GM12891 (cell line): ENCODE measurements around the gene PGC.
A peak's percentile ranks its signal among the peaks of the same experiment; 100 is the strongest.
"Not testable (repeated sequence)": the region's sequence is repeated elsewhere in the genome, so short reads cannot be mapped to it uniquely, and the experiment has no call there.

Source experiments
- DNase-seq: peaks from one replicate; pipeline ENCODE4 v3.0.0; 2011; ENCODE audit warnings: low spot score; ENCODE audit not compliant: insufficient read length
- FAIRE-seq: peaks from 2 replicates; lab custom pipeline; 2011; peaks lifted over from hg19 to GRCh38; lab: Jason Lieb, UNC
- PAX5 ChIP-seq: IDR thresholded peaks from 2 replicates; pipeline ENCODE4 v1.6.1; 2011; ENCODE audit warnings: low read length, moderate library complexity, mild to moderate bottlenecking; ENCODE audit not compliant: insufficient read depth, severe bottlenecking
- POLR2A ChIP-seq: IDR thresholded peaks from 2 replicates; pipeline ENCODE4 v1.6.1; 2011; ENCODE audit warnings: low read depth, low read length, control low read depth
- POLR2AphosphoS5 ChIP-seq: IDR thresholded peaks from 2 replicates; pipeline ENCODE4 v1.6.1; 2011; ENCODE audit warnings: low read depth, low read length, control low read depth
- POU2F2 ChIP-seq: IDR thresholded peaks from 2 replicates; pipeline ENCODE4 v1.6.1; 2011; ENCODE audit warnings: low read depth, mild to moderate bottlenecking, control low read depth, low read length, moderate library complexity
- SPI1 ChIP-seq: IDR thresholded peaks from 2 replicates; pipeline ENCODE4 v1.6.1; 2011; ENCODE audit warnings: low read depth, low read length, control low read depth
- TAF1 ChIP-seq: IDR thresholded peaks from 2 replicates; pipeline ENCODE4 v1.6.1; 2011; ENCODE audit warnings: low read depth, low read length, control low read depth

The PGC gene

DNA sequence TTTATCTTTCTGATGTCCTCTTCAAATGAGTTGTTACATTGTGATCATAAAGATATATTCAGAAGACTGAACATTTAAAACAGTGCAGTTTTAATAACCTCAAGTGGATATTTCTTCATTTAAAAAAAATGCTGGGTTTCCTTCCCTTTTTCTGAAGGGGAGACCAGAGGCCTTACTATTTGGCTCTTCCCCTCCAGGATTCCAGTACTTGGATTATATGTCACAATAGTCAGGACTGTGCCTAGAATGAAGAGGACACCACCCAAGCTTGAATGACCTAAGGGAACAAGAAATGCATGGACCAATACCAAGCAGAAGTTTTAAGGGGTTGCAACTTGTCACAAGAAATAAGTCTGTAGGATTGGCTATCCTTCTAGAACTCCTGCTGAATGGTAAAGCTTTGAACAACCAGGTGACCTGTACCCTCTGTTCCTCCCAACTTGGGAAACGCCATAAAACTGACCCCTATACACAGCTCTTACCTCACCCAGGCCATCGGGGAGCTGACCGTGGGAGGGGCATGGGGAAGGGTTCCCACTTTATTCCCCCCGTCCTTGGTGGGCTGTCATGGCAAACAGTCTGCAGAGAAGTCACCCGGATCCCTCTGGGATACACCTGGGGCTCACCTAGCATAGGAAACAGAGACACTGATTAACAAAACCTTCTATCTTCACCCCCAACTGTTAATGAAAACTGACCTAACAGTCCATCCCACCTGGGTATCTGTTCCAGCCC is 30.5 kb upstream of the PGC start:
- DNase-seq (no peak), FAIRE-seq (no peak)

DNA sequence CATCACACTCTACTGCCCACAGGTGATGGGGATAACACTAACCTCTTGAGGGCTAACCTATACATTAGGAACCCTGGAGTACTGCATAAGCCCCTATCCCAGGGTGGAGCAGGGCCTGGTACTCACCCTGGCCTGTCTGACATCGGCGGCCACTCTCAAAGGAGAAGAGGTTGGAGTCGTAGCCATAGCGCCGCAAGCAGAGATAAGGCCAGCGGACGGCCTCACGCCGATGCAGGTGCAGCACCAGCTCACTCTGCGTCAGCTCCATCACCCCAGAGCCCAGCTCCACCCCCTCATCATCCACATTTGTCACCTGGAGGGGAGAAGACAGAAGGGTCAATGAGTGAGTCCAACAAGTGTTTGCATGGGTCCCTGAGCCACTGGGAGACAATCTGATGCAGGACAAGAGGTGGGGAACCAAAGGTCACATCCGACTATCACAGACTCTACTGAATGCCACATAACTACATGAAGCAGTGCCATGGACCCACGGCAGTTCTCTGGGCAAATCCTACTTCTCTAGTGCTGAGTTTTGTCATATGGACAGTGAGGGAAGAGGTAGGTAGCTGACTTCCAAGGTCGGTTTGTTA is 28.2 kb upstream of the PGC start:
- DNase-seq (no peak), FAIRE-seq (peak; percentile 26)
- TF ChIP-seq SPI1 (no peak), PAX5 (no peak), POLR2AphosphoS5 (no peak), POU2F2 (no peak), POLR2A (no peak), TAF1 (no peak)

More for the DNA sequence above, 30.5 kb upstream of the PGC start:
- TF ChIP-seq PAX5 (no peak), POLR2A (no peak), POLR2AphosphoS5 (no peak), TAF1 (no peak), SPI1 (no peak), POU2F2 (no peak)

DNA sequence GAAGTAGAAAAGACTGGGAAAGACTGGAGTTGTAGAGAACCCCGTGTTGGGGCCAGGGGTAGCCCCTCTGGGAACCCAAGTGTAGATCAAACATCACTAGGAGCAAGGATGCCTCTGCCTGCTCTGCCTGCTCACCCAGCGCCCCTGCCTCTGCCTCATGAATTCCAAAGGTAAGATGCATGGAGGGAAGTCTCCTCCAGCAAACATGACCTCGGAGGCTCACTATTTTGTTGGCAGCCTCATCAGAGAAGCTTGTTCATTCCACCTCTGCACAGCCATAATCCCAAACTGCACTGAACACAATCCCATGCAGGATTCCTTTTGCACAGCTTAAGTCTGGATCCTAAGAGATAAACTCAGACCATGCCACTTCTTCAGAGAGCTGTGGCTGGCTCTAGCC is 27.6 kb upstream of the PGC start:
- TF ChIP-seq PAX5, result no peak
- no peak for TF ChIP-seq POLR2AphosphoS5
- TF ChIP-seq POU2F2, result no peak
- TF ChIP-seq POLR2A, result no peak
- no peak for TF ChIP-seq SPI1
- no peak for TF ChIP-seq TAF1
- FAIRE-seq, result no peak

DNA sequence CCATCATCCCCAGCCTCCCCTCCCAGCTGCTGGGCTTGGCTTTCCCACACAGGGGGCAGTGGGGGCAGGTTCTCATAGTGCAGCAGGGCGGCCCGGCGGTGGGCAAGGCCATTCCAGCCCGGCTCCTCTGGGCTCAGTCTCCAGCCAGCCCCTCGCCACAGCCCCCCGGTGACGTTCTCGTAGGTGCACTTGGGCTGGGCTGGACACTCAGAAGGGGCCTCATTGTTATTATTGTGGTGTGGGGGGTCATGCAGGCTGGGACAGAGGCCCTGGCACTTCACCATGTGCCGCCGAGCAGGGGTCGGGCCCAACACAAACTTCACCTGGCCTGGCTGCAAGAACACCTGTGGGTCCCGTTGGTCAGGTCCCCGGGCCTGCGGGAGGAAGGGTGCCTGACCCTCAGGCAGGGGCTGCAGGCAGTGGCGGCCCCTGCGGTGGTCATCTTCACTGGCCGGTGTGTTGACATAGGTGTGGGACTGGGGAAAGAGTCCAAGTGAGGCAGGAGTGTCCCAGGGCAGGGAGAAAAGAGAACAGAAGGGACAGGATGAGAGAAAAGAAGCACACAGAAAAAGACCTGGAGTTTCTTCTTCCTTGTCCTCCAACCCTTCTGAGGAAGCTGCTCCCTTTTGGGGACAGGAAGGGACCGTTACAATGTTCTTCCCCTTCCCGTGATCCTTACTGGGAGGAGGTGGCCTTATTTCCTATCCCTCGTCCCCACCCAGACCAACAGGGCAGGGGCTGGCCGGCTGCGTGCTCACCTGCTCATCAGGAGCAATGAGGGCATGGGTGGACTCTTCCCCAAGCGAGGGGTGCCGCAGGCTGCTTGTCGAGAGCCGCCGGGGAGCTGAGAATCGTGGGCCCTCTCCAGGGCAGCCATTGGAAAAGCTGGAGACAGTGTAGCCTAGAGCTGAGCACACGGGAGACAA is 24.1 kb upstream of the PGC start:
- TF ChIP-seq POU2F2 (no peak), SPI1 (no peak)
- FAIRE-seq, result no peak
- DNase-seq, result no peak

More for the DNA sequence above, 27.6 kb upstream of the PGC start:
- DNase-seq, result no peak

DNA sequence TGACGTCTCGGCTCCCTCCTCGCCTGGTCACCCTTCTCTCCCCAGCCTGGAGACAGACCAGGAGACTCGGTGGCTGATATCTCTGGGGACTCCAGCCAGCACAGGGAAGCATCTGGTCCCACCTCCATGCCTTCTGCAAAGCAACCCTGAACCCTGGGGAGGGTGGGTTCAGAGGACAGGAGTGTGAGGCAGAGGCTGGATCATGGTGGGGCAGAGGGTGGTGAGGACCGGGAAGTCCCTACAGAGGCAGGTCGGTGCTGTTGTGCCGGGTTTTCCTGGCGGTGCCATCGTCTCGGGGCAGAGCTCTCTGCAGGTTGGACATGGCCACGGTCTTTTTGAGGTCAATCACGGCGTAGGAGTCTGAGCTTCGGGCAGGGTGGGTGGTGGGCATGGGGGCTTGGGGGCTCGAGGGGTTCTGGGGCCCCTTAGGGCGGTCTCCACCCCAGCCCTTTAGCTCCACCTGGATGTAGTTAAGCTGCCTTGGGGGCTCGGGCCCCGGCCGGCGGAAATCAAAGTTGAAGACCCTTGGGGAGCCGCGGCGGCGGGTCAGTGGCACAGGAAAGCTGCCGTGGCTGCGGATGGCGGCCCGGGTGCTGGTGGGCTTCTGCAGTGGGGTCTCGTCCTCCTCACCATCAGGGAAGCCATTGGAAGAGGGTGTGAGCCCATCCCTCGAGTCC is 23.3 kb upstream of the PGC start:
- no peak for TF ChIP-seq PAX5
- no peak for TF ChIP-seq POLR2A
- no peak for TF ChIP-seq TAF1
- no peak for TF ChIP-seq POU2F2
- no peak for TF ChIP-seq SPI1
- TF ChIP-seq POLR2AphosphoS5, result no peak
- FAIRE-seq, result no peak
- DNase-seq, result no peak

DNA sequence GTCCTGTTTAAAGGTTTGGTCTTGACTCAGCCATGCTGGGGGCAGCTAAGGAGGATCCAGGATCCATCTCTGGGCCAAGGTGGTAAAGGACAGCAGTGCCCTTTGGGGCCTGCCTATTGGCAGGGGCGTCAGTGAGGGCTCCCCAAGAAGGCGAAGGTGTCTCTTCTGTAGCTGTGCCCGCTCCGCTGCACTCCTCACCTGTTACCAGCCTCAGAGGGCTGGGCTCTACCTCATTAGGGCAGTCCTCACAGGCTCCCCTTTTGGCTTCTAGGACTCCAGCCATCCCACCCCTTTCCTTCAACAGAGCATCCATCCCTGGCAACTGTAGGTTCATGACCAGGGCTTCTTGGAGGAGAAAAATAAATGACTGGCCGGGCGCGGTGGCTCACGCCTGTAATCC is 22.2 kb upstream of the PGC start:
- DNase-seq (no peak), FAIRE-seq (no peak)
- no peak for TF ChIP-seq POU2F2
- TF ChIP-seq POLR2AphosphoS5, result no peak
- TF ChIP-seq TAF1, result no peak

DNA sequence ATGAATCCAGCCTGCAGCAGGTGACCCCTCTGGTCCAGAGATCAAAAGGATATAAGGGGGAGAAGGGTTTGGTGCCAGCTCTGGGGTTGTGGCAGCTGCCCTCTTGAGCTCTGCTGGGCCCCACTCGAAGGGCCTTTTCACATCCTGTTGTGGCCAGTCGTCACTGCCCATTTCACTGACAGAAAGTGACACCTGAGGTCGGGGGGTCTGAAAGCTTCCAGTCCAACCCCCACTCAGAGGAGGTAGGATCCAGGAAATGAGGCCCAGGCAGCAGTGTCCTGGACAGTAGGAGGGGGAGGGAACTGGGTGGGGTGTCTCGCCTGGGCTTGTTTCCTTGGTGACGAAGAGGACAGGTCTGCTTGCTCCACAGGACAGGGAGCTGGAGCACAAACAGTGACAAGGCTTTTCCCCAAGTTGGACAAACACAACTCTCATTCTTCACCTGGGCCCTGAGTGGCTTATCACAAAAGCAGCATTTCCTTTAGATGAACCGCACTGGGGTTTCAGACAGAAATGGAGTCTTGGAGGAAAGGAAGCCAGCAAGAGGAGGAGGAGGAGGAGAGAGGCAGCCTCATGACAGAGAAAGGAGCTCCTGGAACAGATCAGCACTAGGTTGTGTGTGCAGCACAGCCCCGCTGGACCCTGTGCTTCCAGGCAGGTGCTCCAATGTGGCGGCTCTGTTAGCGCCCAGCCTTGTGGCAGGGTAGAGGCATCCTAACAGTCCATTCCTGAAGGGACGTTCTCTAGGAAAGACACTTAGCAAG is 21.5 kb upstream of the PGC start:
- FAIRE-seq (no peak), DNase-seq (no peak)
- TF ChIP-seq POLR2A (no peak), PAX5 (no peak)

DNA sequence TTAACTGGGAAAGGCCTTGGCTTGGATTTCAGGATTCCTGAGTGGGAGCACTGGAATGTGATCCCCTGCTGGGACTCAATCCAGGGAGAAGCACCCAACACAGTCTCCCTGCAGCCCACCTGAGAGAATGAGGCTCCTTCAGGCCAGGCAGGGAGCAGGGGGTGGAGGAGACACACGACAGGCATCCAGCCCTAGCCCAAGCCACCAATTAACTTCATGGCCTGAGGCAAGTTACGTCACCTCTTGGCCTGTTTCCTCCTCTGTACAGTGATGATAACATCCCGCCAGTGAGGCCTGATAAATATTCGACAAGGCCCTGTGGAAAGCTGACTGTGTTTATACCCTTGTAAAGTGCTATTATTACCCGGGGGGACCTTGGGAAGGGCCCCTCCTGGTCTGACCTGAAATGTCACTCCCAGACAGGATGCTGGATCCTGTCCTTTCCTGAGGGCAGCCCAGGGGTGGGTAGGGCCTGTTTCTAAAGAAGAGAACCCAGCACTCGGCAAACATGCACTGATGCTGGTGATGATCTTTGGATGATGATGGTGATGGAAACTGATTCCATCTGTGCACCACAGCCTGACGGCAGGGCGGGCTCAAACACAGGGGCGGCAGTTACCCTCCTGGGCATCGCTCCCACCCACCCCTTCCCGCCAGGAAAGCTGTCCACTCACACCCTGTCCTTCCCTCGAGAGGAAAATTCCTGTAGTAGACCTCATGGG is 20.1 kb upstream of the PGC start:
- FAIRE-seq, result no peak

DNA sequence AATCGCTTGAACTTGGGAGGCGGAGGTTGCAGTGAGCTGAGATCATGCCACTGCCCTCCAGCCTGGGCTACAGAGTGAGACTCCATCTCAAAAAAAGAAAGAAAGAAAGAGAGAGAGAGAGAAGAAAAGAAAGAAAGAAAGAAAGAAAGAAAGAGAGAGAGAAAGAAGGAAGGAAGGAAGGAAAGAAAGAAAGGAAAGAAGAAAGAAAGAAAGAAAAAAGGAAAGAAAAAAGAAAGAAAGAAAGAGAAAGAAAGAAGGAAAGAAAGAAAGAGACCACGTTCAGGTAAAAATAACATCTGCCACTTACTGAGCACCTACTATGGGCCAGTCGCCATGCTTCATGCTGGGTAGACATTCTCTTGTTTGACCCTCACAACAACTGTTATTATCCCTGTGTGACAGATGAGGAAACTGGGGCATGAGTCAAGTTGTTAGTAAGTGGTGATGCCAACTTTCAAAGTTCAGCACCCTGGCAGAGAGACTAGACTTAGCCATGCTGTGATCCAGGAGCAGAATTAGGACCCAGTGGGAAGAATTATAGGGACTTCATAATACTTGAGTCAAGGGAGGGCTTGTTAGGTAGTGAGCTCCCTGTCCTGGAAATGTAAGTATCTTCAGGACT is 19.0 kb upstream of the PGC start:
- DNase-seq, FAIRE-seq: not testable (repeated sequence)

More for the DNA sequence above, 20.1 kb upstream of the PGC start:
- no peak for DNase-seq
- TF ChIP-seq PAX5 (no peak), SPI1 (no peak), POLR2AphosphoS5 (no peak), POLR2A (no peak), TAF1 (no peak), POU2F2 (no peak)
